Measurements from ENCODE around the gene MAFG. TPM values are rescaled to one million over a fixed set of nuclear protein-coding genes. Genes with fewer than 3 reads are reported as not detected.
A peak's percentile ranks its signal among the peaks of the same experiment; 100 is the strongest.

The MAFG gene
- total and polyA plus RNA-seq, 2 experiments from 2014 or later = 21.3 to 28.5 TPM

DNA sequence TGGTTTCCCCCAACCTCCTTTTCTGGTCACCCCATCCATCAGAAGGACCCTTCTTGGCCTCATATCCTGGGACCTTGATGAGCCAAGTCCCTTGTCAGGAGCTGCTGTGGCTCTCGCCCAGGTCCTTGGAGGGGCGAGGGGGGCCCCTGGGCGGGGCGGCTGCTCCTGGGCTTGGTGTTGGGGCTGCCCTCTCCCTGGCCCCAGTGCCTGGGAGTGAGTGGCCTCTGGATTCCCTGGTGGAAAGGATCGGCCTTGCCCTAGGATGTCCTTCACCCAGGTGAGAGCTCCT is 39.7 kb upstream of the MAFG start:
- Histone ChIP-seq H2AFZ (no peak overlapping the region), H3K27me3 (peaks cover 25% of the 10 kb centered on the region), H4K20me1 (ENCODE audit: insufficient read depth, poor library complexity, severe bottlenecking) (no peaks in the 10 kb centered on the region), H3K4me1 (ENCODE audit: insufficient read depth) (peaks cover 23% of the 10 kb centered on the region), H3K4me2 (peak overlapping the region; percentile 65), H3K4me3 (no peak overlapping the region), H3K79me2 (no peaks in the 10 kb centered on the region), H3K27ac (peak overlapping the region; percentile 12), H3K9me2 (replicated peaks; ENCODE audit: insufficient read depth) (no peaks in the 10 kb centered on the region), H3K9me3 (ENCODE audit: low read depth) (no peaks in the 10 kb centered on the region), H3K36me3 (replicated peaks; ENCODE audit: insufficient read depth, low read depth) (no peaks in the 10 kb centered on the region)
- 76% methylated on average over 5 of the region's 5 CpGs for WGBS (ENCODE audit: low lambda C conversion rate, missing lambda C conversion rate)
- TF ChIP-seq EZH2phosphoT487 (IDR thresholded peaks at IDR 0.05; ENCODE audit: low read depth, severe bottlenecking, unreplicated experiment) = no peak
- TF ChIP-seq, protein P1, sequence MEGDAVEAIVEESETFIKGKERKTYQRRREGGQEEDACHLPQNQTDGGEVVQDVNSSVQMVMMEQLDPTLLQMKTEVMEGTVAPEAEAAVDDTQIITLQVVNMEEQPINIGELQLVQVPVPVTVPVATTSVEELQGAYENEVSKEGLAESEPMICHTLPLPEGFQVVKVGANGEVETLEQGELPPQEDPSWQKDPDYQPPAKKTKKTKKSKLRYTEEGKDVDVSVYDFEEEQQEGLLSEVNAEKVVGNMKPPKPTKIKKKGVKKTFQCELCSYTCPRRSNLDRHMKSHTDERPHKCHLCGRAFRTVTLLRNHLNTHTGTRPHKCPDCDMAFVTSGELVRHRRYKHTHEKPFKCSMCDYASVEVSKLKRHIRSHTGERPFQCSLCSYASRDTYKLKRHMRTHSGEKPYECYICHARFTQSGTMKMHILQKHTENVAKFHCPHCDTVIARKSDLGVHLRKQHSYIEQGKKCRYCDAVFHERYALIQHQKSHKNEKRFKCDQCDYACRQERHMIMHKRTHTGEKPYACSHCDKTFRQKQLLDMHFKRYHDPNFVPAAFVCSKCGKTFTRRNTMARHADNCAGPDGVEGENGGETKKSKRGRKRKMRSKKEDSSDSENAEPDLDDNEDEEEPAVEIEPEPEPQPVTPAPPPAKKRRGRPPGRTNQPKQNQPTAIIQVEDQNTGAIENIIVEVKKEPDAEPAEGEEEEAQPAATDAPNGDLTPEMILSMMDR (IDR thresholded peaks at IDR 0.05; ENCODE audit: poor library complexity) = no peak
- no peak for TF ChIP-seq EZH2 (IDR thresholded peaks at IDR 0.05; ENCODE audit: borderline replicate concordance)
- DNase-seq (ENCODE audit: low spot score) = no peak

DNA sequence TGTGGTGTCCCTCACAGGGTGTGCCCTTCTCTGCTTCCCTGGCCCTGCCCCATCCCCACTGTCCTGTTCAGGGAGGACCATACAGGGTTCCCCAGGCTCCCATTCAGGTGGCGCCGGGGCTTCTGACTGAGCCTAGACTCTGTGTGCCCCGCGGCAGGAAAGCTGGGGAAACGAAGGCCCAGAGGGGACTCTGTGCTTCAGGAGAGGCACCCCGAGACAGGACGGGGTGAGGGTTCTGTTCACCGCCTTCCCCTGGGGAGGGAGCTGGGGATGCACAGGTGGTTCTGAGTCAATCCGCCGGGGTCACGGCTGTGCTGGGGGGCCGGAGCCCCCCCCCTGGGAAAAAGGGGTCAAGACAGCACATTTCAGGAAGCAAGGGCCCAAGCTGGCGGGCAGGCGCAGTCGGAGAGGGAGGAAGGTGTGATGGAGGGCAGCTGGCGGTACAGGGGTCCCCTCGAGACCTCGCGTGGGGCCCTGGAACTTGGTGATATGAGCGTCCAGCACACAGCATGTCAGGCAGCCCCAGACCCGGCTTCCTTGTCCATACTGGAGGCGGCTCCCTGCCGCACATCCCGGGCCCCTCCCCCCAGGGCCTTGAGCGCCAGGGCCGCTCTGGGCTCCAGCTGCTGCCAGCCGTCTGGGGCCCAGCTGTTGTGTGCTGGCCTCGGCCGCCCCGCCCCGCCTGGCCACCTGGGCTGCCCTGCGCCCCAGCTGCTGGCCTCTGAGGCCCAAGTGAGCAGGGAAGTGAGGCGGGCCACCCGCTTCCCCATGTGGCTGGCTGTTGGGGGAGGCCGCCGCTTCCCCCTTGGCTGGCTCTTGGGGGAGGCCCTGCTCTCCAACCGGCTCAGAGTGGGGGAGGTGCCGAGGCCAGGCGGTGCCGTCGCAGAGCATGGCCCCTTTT is 39.1 kb upstream of the MAFG start:
- no peaks in the 10 kb centered on the region for H3K79me2 ChIP-seq
- TF ChIP-seq, protein P1 (IDR thresholded peaks at IDR 0.05; ENCODE audit: poor library complexity) = no peak
- TF ChIP-seq EZH2phosphoT487 (IDR thresholded peaks at IDR 0.05; ENCODE audit: low read depth, severe bottlenecking, unreplicated experiment) = no peak
- TF ChIP-seq EZH2 (IDR thresholded peaks at IDR 0.05; ENCODE audit: borderline replicate concordance) = no peak
- H3K4me2 ChIP-seq = peak overlapping the region; percentile 65
- H4K20me1 ChIP-seq (ENCODE audit: insufficient read depth, poor library complexity, severe bottlenecking) = no peaks in the 10 kb centered on the region
- no peaks in the 10 kb centered on the region for H3K9me2 ChIP-seq (replicated peaks; ENCODE audit: insufficient read depth)
- DNase-seq (ENCODE audit: low spot score) = peak; percentile 80
- H3K4me1 ChIP-seq (ENCODE audit: insufficient read depth) = peaks cover 23% of the 10 kb centered on the region
- H3K27ac ChIP-seq = peak overlapping the region; percentile 12
- no peaks in the 10 kb centered on the region for H3K9me3 ChIP-seq (ENCODE audit: low read depth)
- H3K27me3 ChIP-seq = peaks cover 31% of the 10 kb centered on the region
- H2AFZ ChIP-seq = no peak overlapping the region
- no peak overlapping the region for H3K4me3 ChIP-seq
- H3K36me3 ChIP-seq (replicated peaks; ENCODE audit: insufficient read depth, low read depth) = no peaks in the 10 kb centered on the region
- 59% methylated on average over 32 of the region's 41 CpGs for WGBS (ENCODE audit: low lambda C conversion rate, missing lambda C conversion rate)

DNA sequence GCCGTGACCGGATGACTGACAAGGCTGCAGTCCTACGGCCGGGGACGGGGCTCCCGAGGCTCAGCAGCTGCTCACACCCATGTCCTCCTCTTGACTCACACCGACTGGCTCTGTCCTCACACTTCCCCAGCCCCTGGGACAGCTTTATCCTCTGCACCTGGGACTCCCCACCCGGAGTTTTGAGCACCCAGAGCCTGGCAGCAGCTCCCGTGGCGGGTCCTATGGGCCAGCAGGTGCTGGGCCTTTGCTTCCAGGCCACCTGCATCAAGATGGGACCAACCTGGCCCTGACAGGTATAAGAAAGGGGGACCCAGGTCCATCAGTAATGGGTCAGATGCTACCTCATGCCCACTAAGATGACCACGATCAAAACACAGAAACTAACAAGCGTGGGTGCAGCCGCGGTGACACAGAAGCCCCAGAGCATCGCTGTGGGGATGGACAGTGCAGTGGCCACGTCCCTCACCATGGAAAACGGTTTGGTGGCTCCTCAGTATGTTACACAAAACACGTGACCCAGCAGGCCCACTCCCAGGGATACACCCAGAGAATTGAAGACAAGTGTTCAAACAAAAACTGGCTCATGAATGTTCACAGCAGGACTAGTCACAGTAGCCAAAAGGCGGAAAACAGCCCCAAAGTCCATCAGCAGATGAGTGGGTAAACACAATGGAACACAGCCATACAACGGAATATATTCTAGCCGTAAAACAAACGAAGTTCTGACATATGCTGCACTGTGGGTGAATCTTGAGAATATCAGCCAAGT is 36.7 kb upstream of the MAFG start:
- TF ChIP-seq EZH2 (IDR thresholded peaks at IDR 0.05; ENCODE audit: borderline replicate concordance) (no peak), EZH2phosphoT487 (IDR thresholded peaks at IDR 0.05; ENCODE audit: low read depth, severe bottlenecking, unreplicated experiment) (no peak)
- TF ChIP-seq, protein P1 (IDR thresholded peaks at IDR 0.05; ENCODE audit: poor library complexity) = no peak
- Histone ChIP-seq H3K36me3 (replicated peaks; ENCODE audit: insufficient read depth, low read depth) (no peaks in the 10 kb centered on the region), H4K20me1 (ENCODE audit: insufficient read depth, poor library complexity, severe bottlenecking) (no peaks in the 10 kb centered on the region), H3K9me3 (ENCODE audit: low read depth) (no peaks in the 10 kb centered on the region), H3K4me3 (no peak overlapping the region), H3K4me2 (no peak overlapping the region), H3K27ac (no peak overlapping the region), H3K9me2 (replicated peaks; ENCODE audit: insufficient read depth) (no peaks in the 10 kb centered on the region), H3K27me3 (peaks cover 44% of the 10 kb centered on the region), H2AFZ (no peak overlapping the region), H3K4me1 (ENCODE audit: insufficient read depth) (peaks cover 34% of the 10 kb centered on the region), H3K79me2 (no peaks in the 10 kb centered on the region)
- no peak for DNase-seq (ENCODE audit: low spot score)
- WGBS (ENCODE audit: low lambda C conversion rate, missing lambda C conversion rate) = 77% methylated on average over 20 of the region's 22 CpGs

All from hepatocyte (in vitro differentiated cells).